ENCODE measurements around the gene GAS6. TPM values are rescaled to one million over a fixed set of nuclear protein-coding genes. Genes with fewer than 3 reads are reported as not detected.

The GAS6 gene
- total RNA-seq, 1 donor from 2014 or later = 165 TPM

GRCh38 chr13:113854238-113855011 is 9.5 kb downstream of the GAS6 start:
- DNase-seq (ENCODE audit: extremely low read depth, low read depth, low spot score) = no peak

- DNase-seq (ENCODE audit: extremely low read depth, low read depth, low spot score) = no peak
Measured at GRCh38 chr13:113853518-113854237, 10.2 kb downstream of the GAS6 start.

GRCh38 chr13:113852536-113853517 is 11.0 kb downstream of the GAS6 start:
- DNase-seq (ENCODE audit: extremely low read depth, low read depth, low spot score) = no peak

GRCh38 chr13:113851826-113852535 is 11.9 kb downstream of the GAS6 start:
- no peak for DNase-seq (ENCODE audit: extremely low read depth, low read depth, low spot score)

GRCh38 chr13:113851480-113851803 is 12.4 kb downstream of the GAS6 start:
- no peak for DNase-seq (ENCODE audit: extremely low read depth, low read depth, low spot score)

- DNase-seq (ENCODE audit: extremely low read depth, low read depth, low spot score) = no peak
Measured at GRCh38 chr13:113850722-113851479, 13.0 kb downstream of the GAS6 start.

GRCh38 chr13:113849981-113850721 is 13.7 kb downstream of the GAS6 start:
- no peak for DNase-seq (ENCODE audit: extremely low read depth, low read depth, low spot score)

- DNase-seq (ENCODE audit: extremely low read depth, low read depth, low spot score) = no peak
Measured at GRCh38 chr13:113849546-113849945, 14.3 kb downstream of the GAS6 start.

GRCh38 chr13:113848431-113849260 is 15.2 kb downstream of the GAS6 start:
- no peak for DNase-seq (ENCODE audit: extremely low read depth, low read depth, low spot score)

GRCh38 chr13:113848020-113848419 is 15.9 kb downstream of the GAS6 start:
- DNase-seq (ENCODE audit: extremely low read depth, low read depth, low spot score) = no peak

GRCh38 chr13:113846636-113847318 is 17.1 kb downstream of the GAS6 start:
- no peak for DNase-seq (ENCODE audit: extremely low read depth, low read depth, low spot score)

GRCh38 chr13:113845723-113846635 is 17.9 kb downstream of the GAS6 start:
- DNase-seq (ENCODE audit: extremely low read depth, low read depth, low spot score) = no peak

GRCh38 chr13:113845055-113845454 is 18.8 kb downstream of the GAS6 start:
- no peak for DNase-seq (ENCODE audit: extremely low read depth, low read depth, low spot score)

- DNase-seq (ENCODE audit: extremely low read depth, low read depth, low spot score) = no peak
Measured at GRCh38 chr13:113843864-113844556, 19.9 kb downstream of the GAS6 start.

- DNase-seq (ENCODE audit: extremely low read depth, low read depth, low spot score) = no peak
Measured at GRCh38 chr13:113843063-113843654, 20.7 kb downstream of the GAS6 start.

Data from glomerular endothelial cell (primary cell).